HCT116 (cell line): Measurements from ENCODE around the gene TSPEAR. TPM values are rescaled to one million over a fixed set of nuclear protein-coding genes. Genes with fewer than 3 reads are reported as not detected.

Source experiments
- ATAC-seq: fragments of 200-7000 bp; cut with Tn5 transposase; 2 replicates; pipeline ENCODE4 v1.9.1; 2020; ENCODE audit warnings: mild to moderate bottlenecking, moderate library complexity
- BruUV-seq: library from RNA; stranded (reverse); fragments of 400-500 nt; replicated peaks from 2 replicates; lab custom pipeline; 2021; lab: Mats Ljungman, UMichigan
- CTCF ChIA-PET: fragments of 300-600 bp; sonication (Branson Sonifier 250); formaldehyde crosslinking; loops from one replicate; lab custom pipeline; 2021; ENCODE audit warnings: antibody characterized with exemption; lab: Charles Lee
- POLR2A ChIA-PET: fragments of 300-600, 350-600 bp; sonication (Branson Sonifier 250); formaldehyde crosslinking; loops from one replicate; lab custom pipeline; 2021; ENCODE audit warnings: antibody characterized with exemption; lab: Charles Lee
- RAD21 ChIA-PET, 2 experiments: fragments of 300-600 bp; sonication (Branson Sonifier 250); formaldehyde crosslinking; loops; one replicate each; lab custom pipeline; 2023; ENCODE audit warnings: low total read pairs in 2 of 2; ENCODE audit not compliant: uncharacterized antibody in 2 of 2, unreplicated experiment in 2 of 2, low non-redundant PET in 1 of 2; lab: Charles Lee
- DNase-seq: peaks from one replicate; pipeline ENCODE4 v3.0.0-alpha.2; 2010; ENCODE audit warnings: low read depth, low spot score
- H2AFZ ChIP-seq: fragments of 200-600 bp; shearing (Covaris generic), sonication (generic); 2 replicates; pipeline ENCODE4 v1.6.1; 2017; ENCODE audit warnings: low read depth, mixed run types, mixed read lengths, antibody characterized with exemption, low read length; ENCODE audit not compliant: poor library complexity, severe bottlenecking
- H3K27ac ChIP-seq: 2 replicates; pipeline ENCODE4 v1.5.1; 2012; ENCODE audit warnings: low read depth, low read length
- H3K27me3 ChIP-seq: fragments of 200-600 bp; sonication (generic); 2 replicates; pipeline ENCODE4 v1.6.1; 2016; ENCODE audit warnings: mixed run types, low read length, mixed read lengths; ENCODE audit not compliant: insufficient read depth
- H3K36me3 ChIP-seq, 2 experiments: fragments of 200-500 bp in 1 of 2; fragments of 200-600 bp in 1 of 2; sonication (Bioruptor generic) in 1 of 2; sonication (generic) in 1 of 2; 2 replicates each; pipeline versions ENCODE4 v1.5.1 to v1.6.1; 2014 to 2016; ENCODE audit warnings: low read length in 2 of 2, inconsistent platforms in 1 of 2, mixed read lengths in 1 of 2, mixed run types in 1 of 2; ENCODE audit not compliant: insufficient read depth in 2 of 2, control insufficient read depth in 1 of 2
- H3K4me1 ChIP-seq, 2 experiments: fragments of 200-600 bp in 1 of 2; sonication (generic) in 1 of 2; 2 replicates each; pipeline versions ENCODE4 v1.5.1 to v1.6.1; 2012 to 2017; ENCODE audit warnings: low read length in 2 of 2, inconsistent platforms in 1 of 2, mild to moderate bottlenecking in 1 of 2, mixed read lengths in 1 of 2, mixed run types in 1 of 2, moderate library complexity in 1 of 2; ENCODE audit not compliant: insufficient read depth in 2 of 2, control insufficient read depth in 1 of 2
- H3K4me2 ChIP-seq: fragments of 200-600 bp; sonication (generic); 2 replicates; pipeline ENCODE4 v1.6.1; 2017; ENCODE audit warnings: mixed run types, low read length, mixed read lengths
- H3K4me3 ChIP-seq, 2 experiments: fragments of 200-600 bp in 1 of 2; sonication (generic) in 1 of 2; replicated peaks in 1 of 2; 2 replicates each; pipeline ENCODE4 v1.5.1; 2011 to 2016; ENCODE audit warnings: low read length in 2 of 2, control low read depth in 1 of 2, low read depth in 1 of 2, mild to moderate bottlenecking in 1 of 2, mixed read lengths in 1 of 2, mixed run types in 1 of 2
- H3K79me2 ChIP-seq: fragments of 200-600 bp; sonication (generic); 2 replicates; pipeline ENCODE4 v1.6.1; 2017; ENCODE audit warnings: mild to moderate bottlenecking, mixed run types, low read length, moderate library complexity, mixed read lengths; ENCODE audit not compliant: insufficient read depth
- H3K9ac ChIP-seq: fragments of 200-600 bp; sonication (generic); 2 replicates; pipeline ENCODE4 v1.6.1; 2016; ENCODE audit warnings: low read length, mixed read lengths
- H3K9me2 ChIP-seq: fragments of 200-600 bp; sonication (generic), shearing (Covaris generic); 2 replicates; pipeline ENCODE4 v1.6.1; 2017; ENCODE audit warnings: mixed run types, mild to moderate bottlenecking, moderate library complexity; ENCODE audit not compliant: insufficient read depth
- H3K9me3 ChIP-seq, 2 experiments: fragments of 200-500 bp in 1 of 2; fragments of 200-600 bp in 1 of 2; sonication (Bioruptor generic) in 1 of 2; sonication (generic) in 1 of 2; 2 replicates each; pipeline ENCODE4 v1.6.1; 2014 to 2017; ENCODE audit warnings: low read length in 2 of 2, mixed read lengths in 2 of 2, inconsistent platforms in 1 of 2, low read depth in 1 of 2, mild to moderate bottlenecking in 1 of 2, mixed run types in 1 of 2, moderate library complexity in 1 of 2; ENCODE audit not compliant: control insufficient read depth in 1 of 2, insufficient read depth in 1 of 2
- H4K20me1 ChIP-seq: fragments of 200-600 bp; sonication (generic), shearing (Covaris generic); 2 replicates; pipeline ENCODE4 v1.6.1; 2017; ENCODE audit warnings: mixed run types, mild to moderate bottlenecking, moderate library complexity; ENCODE audit not compliant: insufficient read depth
- CBX3 ChIP-seq: IDR thresholded peaks from 2 replicates; pipeline ENCODE4 v1.6.1; 2012; ENCODE audit warnings: low read depth
- ELF1 ChIP-seq: IDR thresholded peaks from 2 replicates; pipeline ENCODE4 v1.6.1; 2012; ENCODE audit warnings: low read depth, borderline replicate concordance
- EZH2 ChIP-seq: fragments of 200-600 bp; sonication (generic); IDR thresholded peaks from 2 replicates; pipeline ENCODE4 v1.6.1; 2017; ENCODE audit warnings: antibody characterized with exemption, mixed run types
- EZH2phosphoT487 ChIP-seq: fragments of 200-600 bp; IDR thresholded peaks from 2 replicates; pipeline ENCODE4 v1.6.1; 2018; ENCODE audit warnings: antibody characterized with exemption, borderline replicate concordance
- FOSL1 ChIP-seq: IDR thresholded peaks from 2 replicates; pipeline ENCODE4 v1.6.1; 2012; ENCODE audit warnings: low read depth
- JUND ChIP-seq: IDR thresholded peaks from 2 replicates; pipeline ENCODE4 v1.6.1; 2012
- POLR2A ChIP-seq: IDR thresholded peaks from 2 replicates; pipeline ENCODE4 v1.7.0; 2011; ENCODE audit warnings: borderline replicate concordance; ENCODE audit not compliant: insufficient read depth, insufficient read length; ENCODE audit errors: extremely low read depth
- POLR2AphosphoS5 ChIP-seq: IDR thresholded peaks from 2 replicates; pipeline ENCODE4 v1.6.1; 2011; ENCODE audit warnings: mild to moderate bottlenecking, low read depth, low read length, moderate library complexity
- RAD21 ChIP-seq: IDR thresholded peaks from 2 replicates; pipeline ENCODE4 v1.6.1; 2012; ENCODE audit warnings: low read depth, mild to moderate bottlenecking
- SIN3A ChIP-seq: IDR thresholded peaks from 2 replicates; pipeline ENCODE4 v1.6.1; 2012; ENCODE audit warnings: low read depth
- SP1 ChIP-seq: IDR thresholded peaks from 2 replicates; pipeline ENCODE4 v1.6.1; 2012; ENCODE audit warnings: low read depth
- TCF7L2 ChIP-seq: IDR thresholded peaks from 2 replicates; pipeline ENCODE4 v1.7.0; 2011; ENCODE audit warnings: borderline replicate concordance, inconsistent platforms; ENCODE audit not compliant: insufficient read depth, insufficient read length; ENCODE audit errors: extremely low read depth
- YY1 ChIP-seq: IDR thresholded peaks from 2 replicates; pipeline ENCODE4 v1.6.1; 2011; ENCODE audit warnings: low read length, low read depth, moderate library complexity, mild to moderate bottlenecking; ENCODE audit not compliant: insufficient replicate concordance; ENCODE audit errors: extremely low read depth
- ZFX ChIP-seq: fragments of 450-650 bp; IDR thresholded peaks from 2 replicates; pipeline ENCODE4 v1.6.1; 2017
- ZNF274 ChIP-seq: fragments of 200-500 bp; sonication (Bioruptor generic); IDR thresholded peaks from 2 replicates; pipeline ENCODE4 v1.6.1; 2014; ENCODE audit warnings: mild to moderate bottlenecking, low read depth, low read length, inconsistent platforms
- intact Hi-C: fragments of 100-400 bp; cut with micrococcal nuclease; formaldehyde crosslinking; loops from 2 replicates; pipeline ENCODE4 v1.10.0; 2022
- total RNA-seq: library from RNA; stranded (reverse); gene quantifications from one replicate; pipeline ENCODE4 v1.2.1, GENCODE V29; 2021; ENCODE audit not compliant: unreplicated experiment
- TF ChIP-seq, protein P1 (sequence below): IDR thresholded peaks from 2 replicates; pipeline ENCODE4 v1.6.1; 2012
- TF ChIP-seq, protein P2 (sequence below): IDR thresholded peaks from 2 replicates; pipeline ENCODE4 v1.6.1; 2012
- TF ChIP-seq, protein P3 (sequence below): IDR thresholded peaks from 2 replicates; pipeline ENCODE4 v1.6.1; 2011; ENCODE audit warnings: mild to moderate bottlenecking, low read length, moderate library complexity; ENCODE audit not compliant: insufficient replicate concordance; ENCODE audit errors: extremely low read depth

Gene TSPEAR
- total RNA-seq, 1 experiment from 2014 or later: not detected

DNA sequence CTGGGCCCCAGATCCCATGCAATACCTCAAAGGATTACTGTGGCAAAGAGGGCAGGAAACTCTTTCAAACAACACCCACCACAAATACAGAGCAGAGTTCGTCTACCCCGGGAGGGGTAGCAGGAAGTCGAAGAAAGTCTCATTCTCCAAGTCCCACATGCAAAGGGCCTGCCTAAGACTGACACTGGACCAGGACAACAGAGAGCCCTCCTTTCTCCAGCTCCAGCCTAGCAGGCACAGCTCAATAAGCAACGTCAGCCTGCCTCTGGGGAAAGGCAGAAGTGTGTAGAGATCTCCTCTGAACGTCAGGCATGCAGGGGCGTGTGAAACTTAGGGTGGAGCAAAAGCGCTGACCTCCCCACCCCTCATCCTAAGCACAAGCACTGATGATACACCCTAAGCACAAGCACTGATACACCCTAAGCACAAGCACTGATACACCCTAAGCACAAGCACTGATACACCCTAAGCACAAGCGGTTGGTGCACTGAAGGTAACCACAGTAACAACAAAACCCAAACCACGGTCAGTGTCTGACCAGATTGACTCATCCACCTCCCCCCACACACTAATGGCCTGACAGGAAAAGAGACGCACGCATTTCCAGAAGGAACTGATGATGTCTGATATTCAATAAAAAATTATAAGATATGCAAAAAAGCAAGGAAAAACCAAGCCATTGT lies 52.3 kb downstream of the TSPEAR start:
- Histone ChIP-seq H3K9me2 (no peaks in the 10 kb centered on the region), H3K4me2 (no peak overlapping the region), H3K9me3 (no peaks in the 10 kb centered on the region), H3K4me3 (no peak overlapping the region), H3K36me3 (no peaks in the 10 kb centered on the region), H3K9ac (no peak overlapping the region), H3K27me3 (no peaks in the 10 kb centered on the region), H3K79me2 (no peaks in the 10 kb centered on the region), H2AFZ (no peak overlapping the region), H3K27ac (no peak overlapping the region), H4K20me1 (no peaks in the 10 kb centered on the region), H3K4me1 (no peaks in the 10 kb centered on the region)
- ATAC-seq (no peak), DNase-seq (no peak)
- POLR2A ChIA-PET: no interaction called here
- TF ChIP-seq TCF7L2 (no peak), CBX3 (no peak), EZH2 (no peak), EZH2phosphoT487 (no peak), YY1 (no peak), ZNF274 (no peak), ZFX (no peak), POLR2AphosphoS5 (no peak), JUND (no peak), POLR2A (no peak), ELF1 (no peak), FOSL1 (no peak), RAD21 (no peak), SIN3A (no peak), SP1 (no peak)
- TF ChIP-seq, protein P1, sequence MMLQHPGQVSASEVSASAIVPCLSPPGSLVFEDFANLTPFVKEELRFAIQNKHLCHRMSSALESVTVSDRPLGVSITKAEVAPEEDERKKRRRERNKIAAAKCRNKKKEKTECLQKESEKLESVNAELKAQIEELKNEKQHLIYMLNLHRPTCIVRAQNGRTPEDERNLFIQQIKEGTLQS: no peak
- TF ChIP-seq, protein P2, sequence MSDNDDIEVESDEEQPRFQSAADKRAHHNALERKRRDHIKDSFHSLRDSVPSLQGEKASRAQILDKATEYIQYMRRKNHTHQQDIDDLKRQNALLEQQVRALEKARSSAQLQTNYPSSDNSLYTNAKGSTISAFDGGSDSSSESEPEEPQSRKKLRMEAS: no peak
- TF ChIP-seq, protein P3, sequence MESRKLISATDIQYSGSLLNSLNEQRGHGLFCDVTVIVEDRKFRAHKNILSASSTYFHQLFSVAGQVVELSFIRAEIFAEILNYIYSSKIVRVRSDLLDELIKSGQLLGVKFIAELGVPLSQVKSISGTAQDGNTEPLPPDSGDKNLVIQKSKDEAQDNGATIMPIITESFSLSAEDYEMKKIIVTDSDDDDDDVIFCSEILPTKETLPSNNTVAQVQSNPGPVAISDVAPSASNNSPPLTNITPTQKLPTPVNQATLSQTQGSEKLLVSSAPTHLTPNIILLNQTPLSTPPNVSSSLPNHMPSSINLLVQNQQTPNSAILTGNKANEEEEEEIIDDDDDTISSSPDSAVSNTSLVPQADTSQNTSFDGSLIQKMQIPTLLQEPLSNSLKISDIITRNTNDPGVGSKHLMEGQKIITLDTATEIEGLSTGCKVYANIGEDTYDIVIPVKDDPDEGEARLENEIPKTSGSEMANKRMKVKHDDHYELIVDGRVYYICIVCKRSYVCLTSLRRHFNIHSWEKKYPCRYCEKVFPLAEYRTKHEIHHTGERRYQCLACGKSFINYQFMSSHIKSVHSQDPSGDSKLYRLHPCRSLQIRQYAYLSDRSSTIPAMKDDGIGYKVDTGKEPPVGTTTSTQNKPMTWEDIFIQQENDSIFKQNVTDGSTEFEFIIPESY: no peak
- CTCF ChIA-PET: no interaction called here
- BruUV-seq: no TSS peak
- RAD21 ChIA-PET: no interaction called here
- intact Hi-C loops: no loop called here
